Liver (tissue), 9 donors: ENCODE data around the gene EYA4. TPM values are rescaled to one million over a fixed set of nuclear protein-coding genes. Genes with fewer than 3 reads are reported as not detected.

Experiments
- DNase-seq: peaks from one replicate; pipeline ENCODE4 v3.0.0-alpha.2; 2017; ENCODE audit warnings: low spot score
- H3K27ac ChIP-seq, 2 donors: one replicate each; pipeline ENCODE4 v1.7.0; 2013; ENCODE audit warnings: inconsistent platforms in 2 of 2, low read length in 2 of 2, control low read depth in 1 of 2, low read depth in 1 of 2, mild to moderate bottlenecking in 1 of 2
- H3K27me3 ChIP-seq, 4 donors: one replicate each; pipeline versions ENCODE4 v1.6.1 to v1.7.0; 2013; ENCODE audit warnings: low read length in 3 of 4, inconsistent platforms in 1 of 4, mild to moderate bottlenecking in 1 of 4, moderate library complexity in 1 of 4; ENCODE audit not compliant: control insufficient read depth in 4 of 4, insufficient read depth in 4 of 4
- H3K36me3 ChIP-seq, 4 donors: one replicate each; pipeline versions ENCODE4 v1.6.1 to v1.7.0; 2013; ENCODE audit warnings: low read length in 3 of 4, mild to moderate bottlenecking in 3 of 4, low read depth in 1 of 4, moderate library complexity in 1 of 4; ENCODE audit not compliant: control insufficient read depth in 4 of 4, insufficient read depth in 3 of 4
- H3K4me1 ChIP-seq, 4 donors: one replicate each; pipeline versions ENCODE4 v1.6.1 to v1.7.0; 2013; ENCODE audit warnings: low read length in 3 of 4, mild to moderate bottlenecking in 3 of 4, moderate library complexity in 1 of 4; ENCODE audit not compliant: control insufficient read depth in 4 of 4, insufficient read depth in 4 of 4
- H3K4me3 ChIP-seq, 3 donors: one replicate each; pipeline versions ENCODE4 v1.6.1 to v1.7.0; 2013; ENCODE audit warnings: low read length in 3 of 3, control low read depth in 1 of 3, low read depth in 1 of 3, mild to moderate bottlenecking in 1 of 3
- H3K9ac ChIP-seq, 2 donors: one replicate each; pipeline ENCODE4 v1.7.0; 2013; ENCODE audit warnings: low read length in 2 of 2, mild to moderate bottlenecking in 2 of 2, moderate library complexity in 2 of 2, control low read depth in 1 of 2, low read depth in 1 of 2
- H3K9me3 ChIP-seq, 4 donors: one replicate each; pipeline versions ENCODE4 v1.6.1 to v1.7.0; 2013; ENCODE audit warnings: low read length in 3 of 4; ENCODE audit not compliant: control insufficient read depth in 4 of 4
- ATF3 ChIP-seq: IDR thresholded peaks from 2 replicates; pipeline ENCODE4 v1.6.1; 2016; ENCODE audit warnings: antibody characterized with exemption
- CTCF ChIP-seq: fragments of 150-350 bp; IDR thresholded peaks from 2 replicates; pipeline ENCODE4 v1.5.1; 2017; ENCODE audit warnings: improper control_type of control experiment, low read depth, low read length; ENCODE audit not compliant: missing input control
- EGR1 ChIP-seq, 2 donors: IDR thresholded peaks; 2 replicates each; pipeline ENCODE4 v1.6.1; 2016 to 2018; ENCODE audit warnings: antibody characterized with exemption in 2 of 2, low read depth in 2 of 2
- FOXA1 ChIP-seq: IDR thresholded peaks from 2 replicates; pipeline ENCODE4 v1.6.1; 2016; ENCODE audit warnings: antibody characterized with exemption
- FOXA2 ChIP-seq: IDR thresholded peaks from 2 replicates; pipeline ENCODE4 v1.6.1; 2016; ENCODE audit warnings: antibody characterized with exemption
- GABPA ChIP-seq, 2 donors: IDR thresholded peaks in 1 of 2; conservative IDR thresholded peaks in 1 of 2; 2 replicates each; pipeline ENCODE4 v1.6.1; 2016; ENCODE audit warnings: antibody characterized with exemption in 2 of 2, mild to moderate bottlenecking in 1 of 2, moderate library complexity in 1 of 2
- HNF4A ChIP-seq, 2 donors: conservative IDR thresholded peaks; 2 replicates each; pipeline ENCODE4 v1.6.1; 2016; ENCODE audit warnings: antibody characterized with exemption in 2 of 2, mild to moderate bottlenecking in 2 of 2
- HNF4G ChIP-seq: IDR thresholded peaks from 2 replicates; pipeline ENCODE4 v1.6.1; 2016; ENCODE audit warnings: antibody characterized with exemption
- JUND ChIP-seq, 2 donors: IDR thresholded peaks; 2 replicates each; pipeline ENCODE4 v1.6.1; 2016; ENCODE audit warnings: antibody characterized with exemption in 2 of 2
- NR2F2 ChIP-seq: IDR thresholded peaks from 2 replicates; pipeline ENCODE4 v1.6.1; 2016; ENCODE audit warnings: antibody characterized with exemption
- RAD21 ChIP-seq, 2 donors: IDR thresholded peaks; 2 replicates each; pipeline ENCODE4 v1.6.1; 2016; ENCODE audit warnings: antibody characterized with exemption in 2 of 2, mild to moderate bottlenecking in 2 of 2
- REST ChIP-seq: IDR thresholded peaks from 2 replicates; pipeline ENCODE4 v1.6.1; 2016; ENCODE audit warnings: antibody characterized with exemption, mild to moderate bottlenecking
- SP1 ChIP-seq: IDR thresholded peaks from 2 replicates; pipeline ENCODE4 v1.6.1; 2018; ENCODE audit warnings: antibody characterized with exemption, mild to moderate bottlenecking
- TAF1 ChIP-seq: conservative IDR thresholded peaks from 2 replicates; pipeline ENCODE4 v1.6.1; 2016; ENCODE audit warnings: antibody characterized with exemption, mild to moderate bottlenecking
- YY1 ChIP-seq: IDR thresholded peaks from 2 replicates; pipeline ENCODE4 v1.6.1; 2016; ENCODE audit warnings: antibody characterized with exemption, mild to moderate bottlenecking
- ZBTB33 ChIP-seq: IDR thresholded peaks from 2 replicates; pipeline ENCODE4 v1.6.1; 2016; ENCODE audit warnings: antibody characterized with exemption
- WGBS: extraction: QIAGEN DNeasy Blood & Tissue Kit; methylation state at CpG from one replicate; pipeline ENCODE4 v1.1.7; 2013; 5-methylcytosine and 5-hydroxymethylcytosine counted together
- polyA plus RNA-seq, 2 donors: library from polyadenylated mRNA; stranded (reverse) in 1 of 2; unstranded in 1 of 2; fragments of 200-250 nt in 1 of 2; fragments of >200 nt in 1 of 2; fragmentation: Nextera tagmentation in 1 of 2; extraction: Ambion mirVana in 1 of 2; gene quantifications; one replicate each; pipeline versions ENCODE4 v1.2.1 to v1.2.3, GENCODE V29; 2013 to 2015
- total RNA-seq, 2 donors: library from RNA; depleted of rRNA; stranded (reverse); fragments of >200 nt; gene quantifications; one replicate each; pipeline ENCODE4 v1.2.3, GENCODE V29; 2014
- donor health status: healthy.
- donor health status: healthy.
- donor health status: healthy.
- donor health status: healthy.
- donor health status: healthy.

EYA4 gene
- total and polyA plus RNA-seq, 4 donors: 0.05 to 0.50 TPM; not detected in 2

GRCh38 chr6:133207754-133208153, 33.4 kb upstream of the EYA4 start:
- Histone ChIP-seq H3K36me3 (no peaks in the 10 kb centered on the region), H3K27me3 (peaks cover 0 to 1% (median 0%) of the 10 kb centered on the region in 4 donors), H3K4me3 (no peak overlapping the region), H3K4me1 (no peaks in the 10 kb centered on the region), H3K9ac (no peak overlapping the region), H3K27ac (no peak overlapping the region), H3K9me3 (peaks cover 0 to 3% (median 1%) of the 10 kb centered on the region in 4 donors)
- DNase-seq: no peak
- TF ChIP-seq SP1: no peak
- no peak for TF ChIP-seq NR2F2
- no peak for TF ChIP-seq EGR1 (IDR thresholded peaks at IDR 0.05; ENCODE audit: low read depth in 2 of 2)
- no peak for TF ChIP-seq YY1
- no peak for TF ChIP-seq REST
- no peak for TF ChIP-seq TAF1
- TF ChIP-seq ZBTB33: no peak
- no peak for TF ChIP-seq FOXA1
- TF ChIP-seq FOXA2: no peak
- no peak for TF ChIP-seq ATF3
- no peak for TF ChIP-seq HNF4A (conservative IDR thresholded peaks at IDR 0.05)
- no peak for TF ChIP-seq CTCF

GRCh38 chr6:133208183-133208755, 32.9 kb upstream of the EYA4 start:
- H3K36me3 ChIP-seq: no peaks in the 10 kb centered on the region
- TF ChIP-seq REST (no peak), NR2F2 (no peak), GABPA (IDR thresholded peaks at IDR 0.05 in 1 of 2, conservative IDR thresholded peaks at IDR 0.05 in 1 of 2) (no peak), HNF4G (no peak), ZBTB33 (no peak), ATF3 (no peak), SP1 (no peak), TAF1 (no peak), FOXA1 (no peak), HNF4A (conservative IDR thresholded peaks at IDR 0.05) (no peak), YY1 (no peak), RAD21 (IDR thresholded peaks at IDR 0.05) (no peak), FOXA2 (no peak), JUND (IDR thresholded peaks at IDR 0.05) (no peak), EGR1 (IDR thresholded peaks at IDR 0.05; ENCODE audit: low read depth in 2 of 2) (no peak)
- no peaks in the 10 kb centered on the region for H3K4me1 ChIP-seq
- H3K9me3 ChIP-seq: peaks cover 0 to 3% (median 1%) of the 10 kb centered on the region in 4 donors
- no peak overlapping the region for H3K9ac ChIP-seq
- H3K27me3 ChIP-seq: peaks cover 0 to 4% (median 0%) of the 10 kb centered on the region in 4 donors
- no peak overlapping the region for H3K27ac ChIP-seq
- no peak overlapping the region for H3K4me3 ChIP-seq
- no peak for DNase-seq
- WGBS: 70% methylated on average over 4 of the region's 4 CpGs
